Subcutaneous preadipocyte (primary cell): Measurements from ENCODE around the gene MPHOSPH10. TPM values are rescaled to one million over a fixed set of nuclear protein-coding genes. Genes with fewer than 3 reads are reported as not detected.

Experiments used
- small RNA-seq: library from RNA; depleted of rRNA; stranded (forward); fragments of <200 nt; gene quantifications from one replicate; pipeline ENCODE3, GENCODE V24; 2012
- total RNA-seq: library from RNA; depleted of rRNA; stranded (reverse); fragments of >200 nt; gene quantifications from 2 replicates; pipeline ENCODE4 v1.2.3, GENCODE V29; 2012

Gene MPHOSPH10
- total RNA-seq = 16.2 and 16.4 TPM in 2 replicates

GRCh38 chr2:71130152-71130904, at the start of gene MPHOSPH10, which contains the start of gene MCEE:
Gene MPHOSPH10 (plus strand): TSS chr2:71130634. CDS start chr2:71130666, 32 bp downstream.
Gene MCEE (minus strand): TSS chr2:71130229. CDS start chr2:71130219, 10 bp downstream.

Small RNAs within 50 kb of the gene (small RNA-seq; reads per million reads assigned to genes)
- gene AC007881.1 = not detected

Other genes with a start within 250 kb of the MPHOSPH10 start
- gene VAX2, start 230.1 kb upstream of the MPHOSPH10 start, total RNA-seq = 2.2 and 2.5 TPM in 2 replicates
- gene ATP6V1B1, start 194.7 kb upstream of the MPHOSPH10 start, total RNA-seq = 0.59 and 1.8 TPM in 2 replicates
- gene ANKRD53, start 152.0 kb upstream of the MPHOSPH10 start, total RNA-seq = 0.39 and 1.8 TPM in 2 replicates
- gene TEX261, start 135.8 kb upstream of the MPHOSPH10 start, total RNA-seq = 25.7 and 25.8 TPM in 2 replicates
- 25.2 and 34.9 TPM in 2 replicates for gene NAGK, start 62.0 kb upstream of the MPHOSPH10 start, total RNA-seq
- 18.6 and 19.1 TPM in 2 replicates for gene MCEE, start 405 bp upstream of the MPHOSPH10 start, total RNA-seq
- 0.20 and 0.37 TPM in 2 replicates for gene PAIP2B, start 96.5 kb downstream of the MPHOSPH10 start, total RNA-seq
- gene ZNF638, start 201.1 kb downstream of the MPHOSPH10 start, total RNA-seq = 111 and 127 TPM in 2 replicates